ENCODE data around the gene NTMT1. TPM values are rescaled to one million over a fixed set of nuclear protein-coding genes. Genes with fewer than 3 reads are reported as not detected.

NTMT1 gene
- total RNA-seq, 1 experiment from 2014 or later = 84.8 TPM

DNA sequence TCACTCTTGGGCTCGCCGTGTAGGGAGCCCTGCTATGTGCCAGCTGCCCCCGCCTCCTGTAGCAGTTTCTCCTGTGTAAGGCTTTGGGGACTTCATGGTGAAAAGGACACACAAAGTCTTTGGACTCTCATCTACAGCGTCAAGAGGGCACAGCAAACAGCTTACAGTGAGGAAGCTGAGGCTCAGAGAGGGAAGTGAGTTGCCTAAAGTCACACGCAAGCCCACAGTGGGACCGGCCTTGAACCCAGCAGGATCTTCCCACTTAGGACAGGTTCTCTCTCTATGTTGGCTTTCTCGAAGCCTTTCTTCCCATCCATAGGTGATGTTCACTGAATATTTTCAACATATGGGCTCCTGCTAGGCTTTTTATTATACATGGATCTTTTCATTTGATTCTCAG lies 29.7 kb downstream of the NTMT1 start:
- H3K79me2 ChIP-seq (ENCODE audit: insufficient read depth, low read length) = no peaks in the 10 kb centered on the region
- H3K4me3 ChIP-seq (replicated peaks in 1 of 2; ENCODE audit: low read depth in 1 of 2, low read length in 2 of 2) = no peak overlapping the region
- H3K9ac ChIP-seq (ENCODE audit: low read length) = no peak overlapping the region
- no peaks in the 10 kb centered on the region for H3K9me2 ChIP-seq (ENCODE audit: insufficient read depth)
- H3K36me3 ChIP-seq (ENCODE audit: control insufficient read depth in 1 of 2, insufficient read depth in 2 of 2, low read length in 2 of 2) = no peaks in the 10 kb centered on the region
- H3K27ac ChIP-seq (ENCODE audit: low read depth, low read length) = no peak overlapping the region
- RAD21 ChIA-PET (ENCODE audit: low non-redundant PET in 1 of 2, low total read pairs in 2 of 2, uncharacterized antibody in 2 of 2, unreplicated experiment in 2 of 2) = no interaction called here
- no peaks in the 10 kb centered on the region for H3K9me3 ChIP-seq (ENCODE audit: control insufficient read depth in 1 of 2, insufficient read depth in 1 of 2, low read depth in 1 of 2, low read length in 2 of 2)
- POLR2A ChIA-PET = no interaction called here
- DNase-seq (ENCODE audit: low read depth, low spot score) (no peak), ATAC-seq (no peak)
- H3K4me2 ChIP-seq (ENCODE audit: low read length) = no peak overlapping the region
- no TSS peak for BruUV-seq (replicated peaks)
- H2AFZ ChIP-seq (ENCODE audit: low read depth, low read length, poor library complexity, severe bottlenecking) = no peak overlapping the region
- H3K4me1 ChIP-seq (ENCODE audit: control insufficient read depth in 1 of 2, insufficient read depth in 2 of 2, low read length in 2 of 2) = peaks cover 3 to 10% of the 10 kb centered on the region in 2 experiments; a peak in 2 of 4 replicates
- H4K20me1 ChIP-seq (ENCODE audit: insufficient read depth) = no peaks in the 10 kb centered on the region
- H3K27me3 ChIP-seq (ENCODE audit: insufficient read depth, low read length) = no peaks in the 10 kb centered on the region
- no peak for TF ChIP-seq SRF (IDR thresholded peaks at IDR 0.05; ENCODE audit: low read depth)
- TF ChIP-seq EZH2 (IDR thresholded peaks at IDR 0.05) = no peak
- no peak for TF ChIP-seq FOSL1 (IDR thresholded peaks at IDR 0.05; ENCODE audit: low read depth)
- TF ChIP-seq, protein P1, sequence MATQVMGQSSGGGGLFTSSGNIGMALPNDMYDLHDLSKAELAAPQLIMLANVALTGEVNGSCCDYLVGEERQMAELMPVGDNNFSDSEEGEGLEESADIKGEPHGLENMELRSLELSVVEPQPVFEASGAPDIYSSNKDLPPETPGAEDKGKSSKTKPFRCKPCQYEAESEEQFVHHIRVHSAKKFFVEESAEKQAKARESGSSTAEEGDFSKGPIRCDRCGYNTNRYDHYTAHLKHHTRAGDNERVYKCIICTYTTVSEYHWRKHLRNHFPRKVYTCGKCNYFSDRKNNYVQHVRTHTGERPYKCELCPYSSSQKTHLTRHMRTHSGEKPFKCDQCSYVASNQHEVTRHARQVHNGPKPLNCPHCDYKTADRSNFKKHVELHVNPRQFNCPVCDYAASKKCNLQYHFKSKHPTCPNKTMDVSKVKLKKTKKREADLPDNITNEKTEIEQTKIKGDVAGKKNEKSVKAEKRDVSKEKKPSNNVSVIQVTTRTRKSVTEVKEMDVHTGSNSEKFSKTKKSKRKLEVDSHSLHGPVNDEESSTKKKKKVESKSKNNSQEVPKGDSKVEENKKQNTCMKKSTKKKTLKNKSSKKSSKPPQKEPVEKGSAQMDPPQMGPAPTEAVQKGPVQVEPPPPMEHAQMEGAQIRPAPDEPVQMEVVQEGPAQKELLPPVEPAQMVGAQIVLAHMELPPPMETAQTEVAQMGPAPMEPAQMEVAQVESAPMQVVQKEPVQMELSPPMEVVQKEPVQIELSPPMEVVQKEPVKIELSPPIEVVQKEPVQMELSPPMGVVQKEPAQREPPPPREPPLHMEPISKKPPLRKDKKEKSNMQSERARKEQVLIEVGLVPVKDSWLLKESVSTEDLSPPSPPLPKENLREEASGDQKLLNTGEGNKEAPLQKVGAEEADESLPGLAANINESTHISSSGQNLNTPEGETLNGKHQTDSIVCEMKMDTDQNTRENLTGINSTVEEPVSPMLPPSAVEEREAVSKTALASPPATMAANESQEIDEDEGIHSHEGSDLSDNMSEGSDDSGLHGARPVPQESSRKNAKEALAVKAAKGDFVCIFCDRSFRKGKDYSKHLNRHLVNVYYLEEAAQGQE (IDR thresholded peaks at IDR 0.05; ENCODE audit: low read depth) = no peak
- TF ChIP-seq, protein P2, sequence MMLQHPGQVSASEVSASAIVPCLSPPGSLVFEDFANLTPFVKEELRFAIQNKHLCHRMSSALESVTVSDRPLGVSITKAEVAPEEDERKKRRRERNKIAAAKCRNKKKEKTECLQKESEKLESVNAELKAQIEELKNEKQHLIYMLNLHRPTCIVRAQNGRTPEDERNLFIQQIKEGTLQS (IDR thresholded peaks at IDR 0.05) = no peak
- no peak for TF ChIP-seq ZFX (IDR thresholded peaks at IDR 0.05)
- no peak for TF ChIP-seq ELF1 (IDR thresholded peaks at IDR 0.05; ENCODE audit: borderline replicate concordance, low read depth)
- TF ChIP-seq JUND (IDR thresholded peaks at IDR 0.05) = no peak
- no peak for TF ChIP-seq YY1 (IDR thresholded peaks at IDR 0.05; ENCODE audit: extremely low read depth, insufficient replicate concordance, low read depth, low read length)
- TF ChIP-seq SP1 (IDR thresholded peaks at IDR 0.05; ENCODE audit: low read depth) = no peak
- TF ChIP-seq, protein P3, sequence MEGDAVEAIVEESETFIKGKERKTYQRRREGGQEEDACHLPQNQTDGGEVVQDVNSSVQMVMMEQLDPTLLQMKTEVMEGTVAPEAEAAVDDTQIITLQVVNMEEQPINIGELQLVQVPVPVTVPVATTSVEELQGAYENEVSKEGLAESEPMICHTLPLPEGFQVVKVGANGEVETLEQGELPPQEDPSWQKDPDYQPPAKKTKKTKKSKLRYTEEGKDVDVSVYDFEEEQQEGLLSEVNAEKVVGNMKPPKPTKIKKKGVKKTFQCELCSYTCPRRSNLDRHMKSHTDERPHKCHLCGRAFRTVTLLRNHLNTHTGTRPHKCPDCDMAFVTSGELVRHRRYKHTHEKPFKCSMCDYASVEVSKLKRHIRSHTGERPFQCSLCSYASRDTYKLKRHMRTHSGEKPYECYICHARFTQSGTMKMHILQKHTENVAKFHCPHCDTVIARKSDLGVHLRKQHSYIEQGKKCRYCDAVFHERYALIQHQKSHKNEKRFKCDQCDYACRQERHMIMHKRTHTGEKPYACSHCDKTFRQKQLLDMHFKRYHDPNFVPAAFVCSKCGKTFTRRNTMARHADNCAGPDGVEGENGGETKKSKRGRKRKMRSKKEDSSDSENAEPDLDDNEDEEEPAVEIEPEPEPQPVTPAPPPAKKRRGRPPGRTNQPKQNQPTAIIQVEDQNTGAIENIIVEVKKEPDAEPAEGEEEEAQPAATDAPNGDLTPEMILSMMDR (IDR thresholded peaks at IDR 0.05 in 2 of 3, conservative IDR thresholded peaks at IDR 0.05 in 1 of 3; ENCODE audit: borderline replicate concordance in 1 of 3, insufficient read depth in 1 of 3, low read depth in 2 of 3, low read length in 2 of 3) = no peak
- no peak for TF ChIP-seq POLR2A (IDR thresholded peaks at IDR 0.05; ENCODE audit: borderline replicate concordance, extremely low read depth, insufficient read depth, insufficient read length)
- TF ChIP-seq POLR2AphosphoS5 (IDR thresholded peaks at IDR 0.05; ENCODE audit: low read depth, low read length) = no peak
- TF ChIP-seq, protein P4, sequence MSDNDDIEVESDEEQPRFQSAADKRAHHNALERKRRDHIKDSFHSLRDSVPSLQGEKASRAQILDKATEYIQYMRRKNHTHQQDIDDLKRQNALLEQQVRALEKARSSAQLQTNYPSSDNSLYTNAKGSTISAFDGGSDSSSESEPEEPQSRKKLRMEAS (IDR thresholded peaks at IDR 0.05) = no peak
- no peak for TF ChIP-seq ZNF274 (IDR thresholded peaks at IDR 0.05; ENCODE audit: low read depth, low read length)
- TF ChIP-seq CBX3 (IDR thresholded peaks at IDR 0.05; ENCODE audit: low read depth) = no peak
- no peak for TF ChIP-seq EZH2phosphoT487 (IDR thresholded peaks at IDR 0.05; ENCODE audit: borderline replicate concordance)
- no peak for TF ChIP-seq RAD21 (IDR thresholded peaks at IDR 0.05; ENCODE audit: low read depth)
- intact Hi-C loops (cut with micrococcal nuclease) = no loop called here
- CTCF ChIA-PET = no interaction called here

All from HCT116 (cell line).